Left colon (tissue), 2 donors: ENCODE data around the gene TMEM178A. TPM values are rescaled to one million over a fixed set of nuclear protein-coding genes. Genes with fewer than 3 reads are reported as not detected.

ENCODE experiments used
- ATAC-seq: fragments of 200-7000 bp; cut with Tn5 transposase; one replicate; pipeline ENCODE4 v1.9.1; 2020; ENCODE audit warnings: mild to moderate bottlenecking, moderate library complexity
- DNase-seq, 2 donors: peaks; one replicate each; pipeline ENCODE4 v3.0.0-alpha.2; 2020
- intact Hi-C, 2 donors: fragments of 100-400 bp; cut with DNase I in 1 of 2; cut with micrococcal nuclease in 1 of 2; formaldehyde crosslinking; loops; one replicate each; pipeline versions ENCODE4 v1.11.2 to v1.14.0; 2022; cut with DNase I, micrococcal nuclease
- total RNA-seq, 2 donors: library from RNA; stranded (reverse); fragmentation: NEBNext Ultra II Directional; extraction: Animal tissue kit (Norgen Biotek cat#: 25700); gene quantifications; one replicate each; pipeline ENCODE4 v1.2.1, GENCODE V29; 2021
- donor health status: DM: no; HTN: no; CAD: no.
- donor health status: DM: yes; HTN: yes; CAD: no.

Gene TMEM178A
- total RNA-seq, 2 donors from 2014 or later = 1.6 to 2.0 TPM

GRCh38 chr2:39667886-39668276 lies 2.2 kb downstream of the TMEM178A start:
- ATAC-seq (no peak), DNase-seq (no peak)
- intact Hi-C loops = no loop called here

GRCh38 chr2:39668576-39669080 lies 2.9 kb downstream of the TMEM178A start:
- intact Hi-C loops = no loop called here
- DNase-seq (no peak), ATAC-seq (no peak)

GRCh38 chr2:39671604-39672003 lies 5.9 kb downstream of the TMEM178A start:
- DNase-seq (no peak), ATAC-seq (no peak)
- intact Hi-C loops = no loop called here

- no peak for ATAC-seq
- no peak for DNase-seq
- intact Hi-C loops = no loop called here
These were observed 7.3 kb downstream of the TMEM178A start for GRCh38 chr2:39673018-39673417.

- intact Hi-C loops = no loop called here
- DNase-seq = no peak
- ATAC-seq = no peak
These were observed 10.6 kb downstream of the TMEM178A start for GRCh38 chr2:39676342-39676741.

- intact Hi-C loops = no loop called here
- ATAC-seq = no peak
- no peak for DNase-seq
These were observed 12.5 kb downstream of the TMEM178A start for GRCh38 chr2:39678170-39678569.

- no peak for ATAC-seq
- intact Hi-C loops = no loop called here
- DNase-seq = no peak
These were observed 14.1 kb downstream of the TMEM178A start for GRCh38 chr2:39679805-39680204.

- DNase-seq = no peak
- intact Hi-C loops = no loop called here
- ATAC-seq = no peak
These were observed 16.5 kb downstream of the TMEM178A start for GRCh38 chr2:39682066-39682692.

GRCh38 chr2:39683022-39683699 lies 17.4 kb downstream of the TMEM178A start:
- no peak for ATAC-seq
- intact Hi-C loops = no loop called here
- DNase-seq = no peak

- intact Hi-C loops = no loop called here
These were observed 18.7 kb downstream of the TMEM178A start for GRCh38 chr2:39684464-39684863.

GRCh38 chr2:39685126-39685525 lies 19.4 kb downstream of the TMEM178A start:
- ATAC-seq (no peak), DNase-seq (no peak)
- intact Hi-C loops = no loop called here

More at GRCh38 chr2:39684464-39684863, 18.7 kb downstream of the TMEM178A start:
- ATAC-seq = no peak
- no peak for DNase-seq

GRCh38 chr2:39686456-39686855 lies 20.7 kb downstream of the TMEM178A start:
- DNase-seq = no peak
- no peak for ATAC-seq
- intact Hi-C loops = no loop called here

GRCh38 chr2:39688181-39688580 lies 22.5 kb downstream of the TMEM178A start:
- ATAC-seq = no peak
- intact Hi-C loops = no loop called here
- no peak for DNase-seq

GRCh38 chr2:39689272-39689841 lies 23.6 kb downstream of the TMEM178A start:
- no peak for ATAC-seq

GRCh38 chr2:39689876-39690275 lies 24.2 kb downstream of the TMEM178A start:
- intact Hi-C loops = no loop called here
- ATAC-seq (no peak), DNase-seq (no peak)

More at GRCh38 chr2:39689272-39689841, 23.6 kb downstream of the TMEM178A start:
- intact Hi-C loops = no loop called here
- no peak for DNase-seq

GRCh38 chr2:39693245-39693644 lies 27.5 kb downstream of the TMEM178A start:
- no peak for ATAC-seq
- intact Hi-C loops = no loop called here
- no peak for DNase-seq

GRCh38 chr2:39696101-39696553 lies 30.4 kb downstream of the TMEM178A start:
- DNase-seq (no peak), ATAC-seq (no peak)
- intact Hi-C loops = no loop called here

- intact Hi-C loops = no loop called here
- no peak for DNase-seq
- ATAC-seq = no peak
These were observed 31.1 kb downstream of the TMEM178A start for GRCh38 chr2:39696838-39697237.

GRCh38 chr2:39697454-39697853 lies 31.7 kb downstream of the TMEM178A start:
- DNase-seq = no peak
- intact Hi-C loops = no loop called here
- ATAC-seq = no peak

- no peak for DNase-seq
- intact Hi-C loops = no loop called here
- ATAC-seq = no peak
These were observed 35.4 kb downstream of the TMEM178A start for GRCh38 chr2:39701137-39701536.
